CD4-positive, alpha-beta T cell treated with Interleukin-10 for 1 hour (primary cell): ENCODE results near the gene TPST2.
"Not testable (repeated sequence)": the region's sequence is repeated elsewhere in the genome, so short reads cannot be mapped to it uniquely, and the experiment has no call there.

Experiments used
- DNase-seq: peaks from one replicate; pipeline ENCODE4 v3.0.0-alpha.2; 2020

Gene TPST2

GRCh38 chr22:26589845-26590736 is at the start of gene TPST2:
Gene TPST2, minus strand, starts transcription at chr22:26590132. Its CDS starts 48,502 bp downstream, at chr22:26541630.
- DNase-seq, result peak; percentile 82

- no peak for DNase-seq
Observed at GRCh38 chr22:26636296-26636695, 46.4 kb upstream of the TPST2 start.

GRCh38 chr22:26635117-26635516 is 45.2 kb upstream of the TPST2 start:
- DNase-seq, result no peak

- DNase-seq, result no peak
Observed at GRCh38 chr22:26634189-26634588, 44.3 kb upstream of the TPST2 start.

- no peak for DNase-seq
Observed at GRCh38 chr22:26632422-26633155, 42.7 kb upstream of the TPST2 start.

- DNase-seq, result no peak
Observed at GRCh38 chr22:26631282-26631681, 41.4 kb upstream of the TPST2 start.

GRCh38 chr22:26629988-26630761 is 40.2 kb upstream of the TPST2 start:
- no peak for DNase-seq

GRCh38 chr22:26624803-26625202 is 34.9 kb upstream of the TPST2 start:
- DNase-seq, result no peak

- no peak for DNase-seq
Observed at GRCh38 chr22:26623984-26624383, 34.1 kb upstream of the TPST2 start.

- no peak for DNase-seq
Observed at GRCh38 chr22:26621663-26622062, 31.7 kb upstream of the TPST2 start, which contains the start of gene CRYBA4. Gene CRYBA4, plus strand, starts transcription at chr22:26621963. Its CDS starts 634 bp downstream, at chr22:26622597.

GRCh38 chr22:26620197-26620596 is 30.3 kb upstream of the TPST2 start:
- no peak for DNase-seq

- no peak for DNase-seq
Observed at GRCh38 chr22:26619510-26619909, 29.6 kb upstream of the TPST2 start.

- DNase-seq, result no peak
Observed at GRCh38 chr22:26618455-26618854, 28.5 kb upstream of the TPST2 start.

GRCh38 chr22:26617271-26618199 is 27.6 kb upstream of the TPST2 start, which contains the start of gene CRYBB1:
Gene CRYBB1, minus strand, starts transcription at chr22:26618027. Its CDS starts 1,708 bp downstream, at chr22:26616319.
- DNase-seq, result no peak

- DNase-seq, result no peak
Observed at GRCh38 chr22:26616650-26617049, 26.7 kb upstream of the TPST2 start.

GRCh38 chr22:26615830-26616435 is 26.0 kb upstream of the TPST2 start:
- DNase-seq, result no peak

- DNase-seq, result no peak
Observed at GRCh38 chr22:26615149-26615548, 25.2 kb upstream of the TPST2 start.

GRCh38 chr22:26614322-26614721 is 24.4 kb upstream of the TPST2 start:
- DNase-seq, result no peak

GRCh38 chr22:26613753-26614152 is 23.8 kb upstream of the TPST2 start:
- not testable (repeated sequence) for DNase-seq

GRCh38 chr22:26612652-26613051 is 22.7 kb upstream of the TPST2 start:
- DNase-seq, result no peak

GRCh38 chr22:26610996-26611395 is 21.1 kb upstream of the TPST2 start:
- DNase-seq, result no peak
